GM21381 (cell line): Measurements from ENCODE around the gene ACTN4.

ENCODE experiments used
- ATAC-seq: cut with Tn5 transposase; IDR thresholded peaks from one replicate; pipeline ENCODE4 v1.9.1; 2021; ENCODE audit warnings: mild to moderate bottlenecking, moderate library complexity; ENCODE audit not compliant: unreplicated experiment

The ACTN4 gene

DNA sequence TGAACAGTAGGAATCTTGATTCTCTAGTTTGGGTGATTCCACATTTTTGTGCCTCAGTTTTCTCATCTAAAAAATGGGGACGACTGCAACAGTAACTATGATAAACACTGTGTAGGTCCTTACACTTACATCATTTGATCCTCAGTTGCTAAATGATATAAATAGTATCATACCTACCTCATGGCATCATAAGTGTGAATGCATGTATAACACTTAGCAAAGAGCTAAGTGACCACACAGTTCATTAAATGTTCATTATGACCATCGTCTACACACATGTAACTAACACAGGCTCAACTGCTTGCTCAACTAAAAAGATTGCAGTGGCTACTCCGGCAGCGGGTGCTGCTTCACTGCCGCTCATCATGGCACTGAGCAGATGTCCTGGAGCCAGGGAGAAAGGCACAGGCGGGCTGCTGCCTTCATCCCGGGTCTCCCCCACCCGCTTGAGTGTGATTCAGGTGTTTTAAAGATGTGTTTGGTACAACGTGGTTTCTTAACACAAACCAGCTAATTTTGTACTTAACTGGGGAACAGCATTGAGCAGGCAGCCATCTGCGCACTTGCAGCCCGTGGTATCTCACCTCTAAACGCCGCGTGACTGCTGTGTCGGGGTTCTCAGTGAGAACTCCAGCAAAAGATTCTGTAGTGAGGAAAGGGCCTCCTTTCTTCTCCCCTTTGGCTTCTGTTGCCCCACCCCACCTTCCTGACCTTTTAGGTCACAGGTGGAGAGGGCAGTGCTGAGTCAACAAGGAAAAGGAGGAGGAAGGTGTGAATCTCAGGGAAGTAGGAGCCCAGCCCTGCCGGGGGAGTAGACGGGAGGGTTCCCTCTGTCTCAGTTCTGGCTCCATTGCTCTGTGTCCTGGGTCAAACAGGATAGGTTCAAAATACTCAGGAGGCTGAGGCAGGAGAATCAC is 11.7 kb upstream of the ACTN4 start:
- no peak for ATAC-seq

DNA sequence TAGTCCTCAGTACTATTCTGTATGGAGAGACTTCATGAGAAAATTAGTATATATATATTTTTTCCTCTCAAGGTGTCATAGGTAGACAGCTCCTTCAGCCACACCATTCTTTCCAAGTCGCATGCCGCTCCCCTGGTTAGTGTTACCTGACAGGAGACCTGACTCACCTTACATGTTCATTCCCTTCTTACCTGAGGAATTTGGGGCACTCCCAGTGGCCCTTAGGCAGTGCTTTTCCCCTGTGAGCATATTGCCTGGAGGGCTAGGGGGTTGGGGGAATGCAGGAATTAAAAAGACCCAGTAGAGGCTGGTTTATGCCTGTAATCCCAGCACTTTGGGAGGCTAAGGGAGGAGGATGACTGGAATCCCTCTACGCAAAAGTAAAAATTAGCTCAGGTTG is 9.0 kb upstream of the ACTN4 start:
- no peak for ATAC-seq

DNA sequence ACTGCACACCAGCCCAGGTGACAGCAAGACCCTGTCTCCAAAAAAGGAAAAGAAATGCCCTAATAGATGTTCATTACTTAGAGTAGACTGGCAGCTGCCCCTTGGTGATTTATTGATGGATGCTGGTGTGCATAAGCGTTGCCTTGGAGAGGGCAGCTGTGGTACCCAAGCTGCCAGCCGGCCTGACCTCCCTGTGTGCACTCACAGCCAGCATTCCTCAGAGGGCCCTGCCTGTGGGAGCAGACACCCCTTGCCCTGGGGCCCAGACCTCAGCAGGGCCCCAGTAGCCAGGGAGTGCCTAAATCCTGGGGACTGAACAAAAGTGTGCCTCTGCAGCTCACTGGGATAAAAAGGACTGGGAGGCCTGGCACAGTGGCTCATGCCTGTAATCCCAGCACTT is 7.8 kb upstream of the ACTN4 start:
- ATAC-seq: no peak

DNA sequence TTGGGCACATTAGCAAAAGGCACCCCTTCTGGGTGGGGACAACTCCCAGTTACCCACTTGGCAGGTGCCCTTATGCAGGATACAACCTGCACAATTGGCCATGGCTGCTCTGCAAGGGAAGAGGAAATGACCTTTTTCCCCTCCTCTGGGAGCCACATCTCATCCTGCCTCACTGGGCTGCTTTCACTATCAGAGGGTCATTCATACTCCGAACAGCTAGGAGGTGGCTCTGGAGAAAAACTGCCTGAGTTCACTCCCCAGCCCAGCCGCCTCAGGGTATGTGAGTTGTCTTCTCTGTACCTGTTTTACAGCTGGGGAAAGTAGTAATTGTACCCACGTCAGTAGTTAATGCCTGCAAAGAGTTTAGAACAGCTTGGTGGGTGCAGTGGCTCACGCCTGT is 7.1 kb upstream of the ACTN4 start:
- ATAC-seq: no peak

DNA sequence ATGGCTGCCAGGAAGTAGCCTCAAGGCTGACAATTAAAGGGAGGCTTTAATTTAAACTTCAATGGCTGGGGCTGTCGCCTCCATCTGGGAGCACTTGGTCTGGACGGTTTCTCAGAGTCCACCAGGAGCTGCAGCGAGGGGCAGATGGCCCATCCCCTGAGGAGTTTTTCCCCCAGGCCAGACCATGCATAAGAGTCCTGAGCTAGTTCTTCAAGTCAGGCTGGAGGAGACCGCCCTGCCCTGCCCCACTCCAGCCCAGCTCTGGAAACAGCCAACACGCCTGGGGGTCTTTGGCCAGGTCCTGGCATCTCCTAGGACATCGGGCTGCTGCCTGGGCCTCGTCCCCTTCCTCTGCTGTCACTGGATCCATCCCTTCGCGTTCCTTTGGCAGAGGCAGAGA is 5.3 kb upstream of the ACTN4 start:
- no peak for ATAC-seq

DNA sequence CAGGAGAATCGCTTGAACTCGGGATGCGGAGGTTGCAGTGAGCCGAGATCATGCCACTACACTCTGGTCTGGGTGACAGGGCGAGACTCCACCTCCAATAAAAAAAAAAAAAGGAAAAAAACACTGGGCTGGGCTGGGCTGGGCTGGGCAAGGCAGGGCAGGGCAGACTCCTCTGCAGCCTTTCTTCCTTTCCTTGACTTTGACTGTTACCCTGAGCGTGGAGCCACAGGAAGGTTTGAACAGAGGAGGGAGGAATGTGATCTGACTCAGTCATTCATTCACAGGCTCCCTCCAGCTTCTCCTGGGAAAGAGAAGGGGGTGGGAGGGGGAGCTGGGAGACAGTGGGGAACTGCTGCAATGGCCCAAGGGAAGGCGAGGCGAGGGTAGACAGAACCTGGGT is 2.7 kb upstream of the ACTN4 start:
- no peak for ATAC-seq

DNA sequence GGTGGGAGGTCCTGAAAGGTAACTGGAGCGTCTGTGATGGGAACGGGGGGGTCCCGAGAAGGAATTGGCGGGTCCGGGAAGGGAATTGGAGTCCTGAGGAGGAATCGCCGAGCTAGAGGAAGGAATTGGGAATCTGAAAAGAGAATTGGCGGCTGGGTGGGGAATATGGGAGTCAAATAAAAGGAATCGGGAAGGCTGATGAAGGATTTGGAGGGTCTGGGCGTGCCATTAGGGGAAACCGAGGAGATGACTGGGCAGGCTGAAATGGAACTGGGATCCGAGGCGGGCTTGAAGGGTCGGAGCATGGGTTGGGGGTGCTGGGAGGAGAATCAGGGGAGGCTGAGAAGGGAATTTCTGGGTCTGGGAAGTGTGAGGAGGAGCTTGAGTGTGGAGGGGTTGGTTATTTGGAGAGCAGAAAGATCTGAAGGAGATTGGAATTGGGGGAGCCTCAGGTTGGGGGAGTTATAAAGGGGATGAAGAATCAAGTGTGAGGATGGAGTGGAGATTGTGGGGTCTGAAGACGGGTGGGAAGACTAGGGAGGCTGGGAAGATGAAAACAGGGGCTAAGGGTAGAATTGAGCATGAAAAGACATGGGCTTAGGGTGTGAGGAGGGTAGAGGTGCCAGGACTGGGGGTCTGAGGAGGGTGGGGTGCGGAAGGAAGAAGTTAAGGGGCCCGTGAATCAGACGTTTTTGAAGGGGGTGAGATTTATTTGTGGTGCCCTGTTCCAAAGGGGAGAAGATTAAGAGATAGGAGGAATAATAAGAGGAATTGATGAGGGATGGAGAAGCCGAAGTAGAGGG is 718 bp downstream of the ACTN4 start:
- ATAC-seq: no peak

DNA sequence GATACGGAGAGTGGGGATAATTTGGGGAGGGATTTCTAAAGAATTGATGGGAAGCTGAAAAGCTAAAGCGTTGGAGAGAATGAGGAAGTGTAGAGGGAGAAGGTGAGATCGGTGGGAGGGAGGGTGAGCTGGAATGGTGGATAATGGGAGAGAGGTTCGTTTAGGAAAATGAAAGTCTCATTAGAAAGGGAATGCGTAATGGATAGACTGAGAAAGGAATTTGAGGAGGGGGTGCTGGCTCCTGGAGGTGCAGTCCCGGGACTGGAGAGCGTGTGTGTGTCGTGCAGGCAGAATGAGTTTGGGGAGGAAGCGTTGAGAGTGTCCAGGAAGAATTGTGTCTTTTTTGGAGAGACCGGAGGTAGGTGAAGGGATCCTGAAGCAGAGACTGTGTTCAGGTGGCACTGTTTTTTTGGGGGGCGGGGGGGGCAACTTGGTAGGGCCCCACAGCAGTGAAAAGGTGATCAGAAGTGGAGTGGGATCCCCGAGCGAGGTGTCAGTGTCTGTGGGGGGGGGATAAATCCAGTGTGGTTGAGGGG is 1.4 kb downstream of the ACTN4 start:
- no peak for ATAC-seq

DNA sequence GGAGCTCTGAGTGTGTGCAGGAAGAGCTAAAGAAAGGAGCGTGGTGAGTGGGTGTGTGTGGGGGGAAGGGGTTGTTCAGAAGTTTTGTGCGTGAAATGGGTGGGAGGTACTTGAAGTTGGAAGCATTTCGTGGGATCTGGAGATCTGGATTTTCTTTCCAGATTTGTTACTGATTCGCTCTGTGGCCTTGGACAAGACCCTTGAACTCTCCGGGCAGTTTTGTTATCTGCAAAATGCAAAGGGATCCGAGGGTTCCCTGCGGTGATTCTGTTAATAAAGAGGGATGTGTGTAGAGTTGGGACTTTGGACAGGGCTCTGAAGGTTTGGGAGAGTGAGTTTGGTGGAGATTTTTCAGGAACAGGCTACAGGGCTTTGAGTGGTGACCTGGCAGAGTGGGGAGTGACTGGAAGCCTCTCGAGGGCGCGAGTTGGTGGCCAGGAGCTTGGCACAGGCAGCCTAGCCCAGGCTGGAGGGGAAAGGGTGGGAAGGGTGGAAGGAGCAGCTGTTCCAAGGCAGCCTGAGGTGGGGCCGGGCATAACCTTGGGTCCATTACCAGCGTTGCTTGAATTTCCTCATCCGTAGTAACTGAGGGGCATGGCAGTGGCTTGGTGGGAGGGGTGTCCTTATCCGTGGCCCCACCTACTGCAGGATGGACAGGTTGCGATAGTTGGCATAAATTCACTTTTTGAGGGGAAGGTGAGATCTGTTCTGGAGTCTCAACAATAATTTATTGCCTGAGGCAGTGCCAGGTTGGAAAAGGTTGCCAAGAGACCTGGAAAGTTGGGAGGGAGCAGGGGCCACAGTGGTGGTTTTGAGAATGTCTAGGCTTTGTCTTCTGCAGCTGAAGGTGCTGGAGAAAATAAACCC is 2.1 kb downstream of the ACTN4 start:
- ATAC-seq: no peak

DNA sequence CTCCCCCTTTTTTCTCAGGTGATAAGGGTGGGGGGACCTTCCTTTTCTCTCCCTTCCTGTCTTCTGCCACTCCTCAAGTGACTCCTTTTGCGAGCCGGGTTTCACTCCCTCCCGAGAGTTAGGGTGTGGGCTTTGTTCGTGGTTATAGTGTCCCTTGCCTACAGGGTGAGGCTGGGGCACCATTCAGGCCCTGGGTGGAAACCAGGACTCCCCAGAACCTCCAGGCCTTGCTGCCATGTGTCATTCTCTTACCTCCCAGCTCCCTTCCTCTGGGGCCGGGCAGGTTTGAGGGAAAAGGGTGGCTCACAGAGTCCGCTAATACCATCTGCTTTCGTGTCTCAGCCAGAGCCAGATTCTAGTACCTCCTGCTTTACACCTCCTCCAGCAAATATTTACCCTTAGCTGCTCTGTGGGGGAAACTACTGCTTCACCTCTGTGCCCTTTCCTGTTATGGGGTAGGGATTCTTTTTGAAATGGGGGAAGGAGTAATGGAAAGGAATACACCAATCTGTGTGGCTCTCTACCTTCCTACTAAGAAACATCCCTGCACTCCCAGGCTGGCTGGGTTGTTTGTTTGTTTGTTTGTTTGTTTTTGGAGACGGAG is 2.8 kb downstream of the ACTN4 start:
- no peak for ATAC-seq

DNA sequence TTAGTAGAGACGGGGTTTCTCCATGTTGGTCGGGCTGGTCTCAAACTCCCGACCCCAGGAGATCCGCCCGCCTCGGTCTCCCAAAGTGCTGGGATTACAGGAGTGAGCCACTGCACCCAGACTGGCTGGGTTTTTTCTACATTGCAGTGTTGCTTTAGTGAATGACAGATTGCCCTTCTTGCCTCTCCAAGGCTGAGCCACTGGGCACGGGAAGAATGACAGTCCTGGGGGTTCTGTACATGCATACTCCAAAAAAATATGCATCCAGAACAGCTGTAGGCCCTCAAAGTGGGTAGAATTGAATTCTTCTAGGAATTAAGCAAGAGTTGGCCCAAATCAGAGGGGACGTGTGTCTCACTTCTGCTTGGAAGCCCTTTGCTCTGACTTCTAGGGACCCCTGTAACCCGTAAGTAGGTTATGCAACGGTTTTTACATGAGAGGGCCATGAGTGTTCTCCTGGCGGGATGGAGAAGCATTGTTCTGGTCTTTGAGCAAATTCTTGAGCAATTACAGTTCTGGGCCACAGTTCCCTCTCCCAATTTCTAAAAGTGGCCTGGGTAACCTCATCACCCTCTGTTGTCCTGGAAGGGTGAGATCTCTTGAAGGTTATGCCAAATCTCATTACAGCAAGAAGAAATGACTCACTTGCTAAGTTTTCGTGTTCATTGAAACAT is 3.6 kb downstream of the ACTN4 start:
- ATAC-seq: no peak

DNA sequence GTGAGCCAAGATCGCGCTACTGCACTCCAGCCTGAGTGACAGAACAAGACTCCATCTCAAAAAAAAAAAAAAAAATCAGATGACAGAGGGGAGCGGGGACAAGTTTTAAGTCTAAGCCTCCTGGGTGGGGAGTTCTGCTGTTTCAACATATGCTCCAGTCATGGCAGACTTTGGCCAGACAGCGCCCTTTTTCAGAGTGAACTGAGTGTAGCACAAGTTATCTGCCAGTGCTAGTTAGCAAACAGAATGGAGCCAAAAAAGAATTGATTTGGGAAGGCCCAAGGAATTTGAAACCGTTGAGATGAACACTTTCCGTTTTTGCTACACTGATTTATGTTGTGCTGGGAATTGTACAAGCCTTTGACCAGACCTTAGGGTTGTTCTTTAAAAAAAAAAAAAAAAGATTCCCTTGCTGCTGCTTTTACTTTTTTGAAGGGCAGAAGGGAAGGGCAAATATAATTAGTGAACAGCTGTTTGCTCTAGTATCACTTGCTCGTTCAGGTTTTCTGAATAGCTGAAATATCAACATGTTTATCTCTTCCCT is 5.7 kb downstream of the ACTN4 start:
- ATAC-seq: no peak

DNA sequence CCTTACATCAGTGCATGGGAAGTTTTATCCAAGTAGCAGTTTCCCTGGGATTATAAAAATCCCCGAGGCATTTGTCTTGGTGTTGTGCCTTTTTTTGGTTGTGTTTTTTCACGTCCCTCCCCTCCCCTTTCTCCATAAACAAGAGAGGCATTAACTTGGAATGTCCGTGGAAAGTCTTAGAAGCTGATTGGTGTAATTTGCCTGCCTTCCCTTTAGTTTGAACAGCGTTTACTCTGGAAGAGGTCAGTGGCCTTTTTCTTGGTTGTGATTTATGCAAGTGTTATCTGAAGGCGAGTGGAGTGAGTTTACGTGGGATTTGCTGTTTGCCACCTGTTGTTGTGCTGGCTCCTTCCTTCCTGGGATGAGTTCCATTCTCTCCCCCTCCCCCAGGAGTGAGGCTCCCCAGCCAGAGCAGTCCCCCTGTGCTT is 7.2 kb downstream of the ACTN4 start:
- ATAC-seq: no peak

DNA sequence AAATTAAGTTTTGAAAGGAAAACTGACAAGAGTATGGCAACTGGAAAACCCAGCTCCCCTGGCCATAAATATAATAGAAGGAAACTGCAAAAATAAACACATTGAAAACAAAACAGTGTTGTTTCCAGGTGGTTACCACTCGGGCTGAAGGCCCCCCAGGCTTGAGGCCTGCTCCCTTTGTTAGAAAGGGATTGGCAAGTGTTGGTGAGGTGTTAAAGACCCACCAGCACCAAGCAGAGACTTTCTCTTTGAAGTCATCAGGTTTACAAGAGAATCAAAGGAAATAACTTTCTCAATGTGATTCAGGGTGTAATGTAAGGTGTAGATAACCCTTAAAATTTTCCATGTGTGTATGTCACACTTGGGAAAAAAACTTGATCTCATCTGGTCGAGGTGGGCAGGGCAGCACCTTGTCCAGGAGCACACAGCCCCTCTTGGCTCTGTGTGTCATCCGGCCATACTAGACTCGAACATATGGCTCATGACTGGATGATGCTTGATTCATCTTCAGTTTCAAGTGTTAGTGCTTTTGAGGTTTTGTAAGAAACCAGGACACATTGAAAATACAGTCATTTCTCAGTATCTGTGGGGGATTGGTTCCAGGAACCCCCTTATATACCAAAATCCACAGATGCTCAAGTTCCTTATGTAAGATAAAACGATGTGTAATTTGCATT is 7.8 kb downstream of the ACTN4 start:
- no peak for ATAC-seq

DNA sequence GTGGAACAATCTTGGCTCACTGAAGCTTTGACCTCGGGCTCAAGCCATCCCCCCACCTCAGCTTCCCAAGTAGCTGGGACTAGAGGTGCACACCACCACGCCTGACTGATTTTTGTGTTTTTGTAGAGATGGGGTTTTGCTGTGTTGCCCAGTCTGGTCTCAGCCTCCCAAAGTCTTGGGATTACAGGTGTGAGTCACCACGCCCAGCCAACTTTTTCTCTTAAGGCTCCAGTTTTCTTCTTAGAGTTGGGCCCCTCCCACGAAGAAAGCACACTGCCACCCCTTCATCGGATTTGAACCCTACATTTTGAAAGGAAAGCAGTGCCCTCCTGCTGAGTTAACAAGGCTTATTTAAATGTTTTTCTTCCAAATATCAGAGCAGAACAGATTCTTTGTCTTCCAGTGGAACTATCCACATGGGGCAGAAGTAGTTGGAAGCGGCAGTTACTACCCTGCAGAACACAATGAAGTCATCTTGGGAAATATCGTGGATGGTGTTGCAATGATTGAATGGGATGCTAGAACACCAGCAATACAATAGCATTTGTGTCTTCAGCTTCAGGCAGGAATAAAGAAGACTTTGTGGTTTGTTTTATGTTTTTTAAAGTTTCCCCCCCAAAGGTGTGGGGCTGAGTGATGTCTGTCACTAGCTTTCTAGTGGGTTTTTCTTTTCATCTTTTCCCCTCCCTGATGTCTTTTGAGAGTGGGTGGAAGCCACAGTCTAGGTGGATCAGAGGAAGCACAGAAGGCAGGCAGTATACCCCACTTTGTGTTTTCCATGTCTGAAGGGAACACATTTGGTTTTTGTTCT is 8.9 kb downstream of the ACTN4 start:
- no peak for ATAC-seq

DNA sequence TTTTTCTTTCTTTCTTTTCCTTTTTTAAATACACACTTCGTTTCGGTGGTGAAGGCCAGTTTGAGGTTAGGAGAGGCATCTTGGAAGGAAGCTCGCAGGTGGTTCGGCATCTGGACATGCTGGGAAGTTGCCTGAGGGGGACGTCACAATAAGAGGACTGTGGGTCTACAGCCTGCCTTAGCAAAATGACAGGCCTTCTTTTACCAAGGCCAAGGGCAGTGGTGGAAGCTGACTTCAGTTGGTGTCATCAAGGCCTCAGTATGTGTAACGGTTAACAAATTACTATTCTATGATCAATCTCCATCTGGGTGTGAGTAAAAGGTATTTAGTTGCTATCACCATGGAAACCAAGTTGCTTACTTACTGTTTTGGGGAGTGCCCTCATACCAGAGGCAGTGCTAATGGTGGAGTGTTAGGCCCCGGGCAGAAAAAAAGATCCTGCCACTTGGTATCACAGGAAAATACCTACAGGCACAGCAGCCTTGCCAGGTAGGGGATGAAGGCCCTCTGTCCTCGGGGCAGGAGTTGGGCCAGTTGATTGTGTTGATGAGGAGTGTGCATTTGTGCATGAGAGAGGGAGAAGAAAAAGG is 10.3 kb downstream of the ACTN4 start:
- no peak for ATAC-seq

DNA sequence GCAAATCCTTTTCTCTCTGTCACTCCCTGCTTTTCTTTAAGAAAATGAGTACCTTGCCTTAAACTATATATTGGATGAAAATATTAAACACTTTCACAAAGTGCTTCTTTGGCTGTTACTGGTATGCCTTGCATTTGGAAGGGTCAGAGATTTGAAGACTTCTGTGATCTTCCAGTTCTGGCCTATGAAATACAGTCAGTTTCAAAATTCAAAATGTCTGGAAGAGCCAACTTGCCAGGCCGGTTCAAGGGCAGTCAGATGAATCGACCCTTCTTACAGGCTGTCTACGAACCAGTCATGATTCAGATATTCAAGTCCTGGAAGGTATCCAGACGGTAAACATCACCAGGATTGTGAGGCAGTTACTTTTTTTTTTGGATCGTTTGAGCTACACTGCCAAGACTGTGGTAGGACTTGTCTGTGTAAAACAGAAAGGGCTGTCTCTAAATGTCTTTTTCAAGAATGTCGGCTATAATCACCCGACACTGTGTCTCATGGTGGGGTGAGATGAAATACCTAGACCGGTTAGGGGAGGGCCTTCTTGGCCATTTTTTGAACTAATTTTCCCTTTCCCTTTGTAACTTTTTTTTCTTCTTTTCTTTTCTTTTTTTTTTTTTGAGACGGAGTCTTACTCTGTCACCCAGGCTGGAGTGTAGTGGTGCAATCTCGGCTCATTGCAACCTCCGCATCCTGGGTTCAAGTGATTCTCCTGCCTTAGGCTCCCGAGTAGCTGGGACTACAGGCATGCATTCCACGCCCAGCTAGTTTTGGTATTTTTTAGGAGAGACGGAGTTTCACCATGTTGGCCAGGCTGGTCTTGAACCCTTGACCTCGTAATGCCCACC is 11.2 kb downstream of the ACTN4 start:
- ATAC-seq: no peak
